Motor neuron (in vitro differentiated cells): ENCODE results near the gene ASTN2. TPM values are rescaled to one million over a fixed set of nuclear protein-coding genes. Genes with fewer than 3 reads are reported as not detected.
"Not testable (repeated sequence)": the region's sequence is repeated elsewhere in the genome, so short reads cannot be mapped to it uniquely, and the experiment has no call there.

Source experiments
- ATAC-seq, 8 experiments: fragments of 200-7000 bp; cut with Tn5 transposase; replicated peaks in 6 of 8; 2 replicates each; pipeline ENCODE4 v1.8.0; 2021; ENCODE audit warnings: mild to moderate bottlenecking in 8 of 8, moderate library complexity in 8 of 8
- H3K27ac ChIP-seq, 2 donors: fragments of 250-450 bp; sonication (Bioruptor Pico); 2 replicates each; pipeline ENCODE4 v1.9.0; 2021; ENCODE audit warnings: antibody characterized with exemption in 2 of 2, mild to moderate bottlenecking in 2 of 2, moderate library complexity in 1 of 2
- H3K4me1 ChIP-seq, 2 donors: fragments of 250-450 bp; sonication (Bioruptor Pico); replicated peaks in 1 of 2; 2 replicates each; pipeline ENCODE4 v1.6.1; 2021; ENCODE audit warnings: antibody characterized with exemption in 2 of 2, mild to moderate bottlenecking in 2 of 2, moderate library complexity in 1 of 2
- H3K4me3 ChIP-seq, 5 donors: fragments of 250-450 bp; sonication (Bioruptor Pico); 2 replicates each; pipeline ENCODE4 v1.9.0; 2021; ENCODE audit warnings: antibody characterized with exemption in 5 of 5, mild to moderate bottlenecking in 5 of 5, moderate library complexity in 4 of 5
- WGBS, 10 experiments: fragments of 450-650 bp; shearing (Covaris generic); methylation state at CpG; one replicate each; pipeline ENCODE4 v1.0.0; 2022; 5-methylcytosine and 5-hydroxymethylcytosine counted together
- in situ Hi-C, 9 experiments: fragments of 400-800 bp; cut with MboI; loops; one replicate each; pipeline ENCODE4 v1.15.0; 2021; ENCODE audit warnings: low sequenced_read_pairs in 9 of 9, low pct_unique_long_range_greater_than_20kb in 2 of 9; ENCODE audit not compliant: unreplicated experiment in 9 of 9
- total RNA-seq, 8 experiments: library from RNA; unstranded; fragments of 300-600 nt; gene quantifications; 2 replicates each; pipeline versions ENCODE4 v1.2.3 to v1.2.4, GENCODE V29; 2022

ASTN2 gene
- total RNA-seq, 8 experiments from 2014 or later, result 13.6 to 54.6 (median 17.9) TPM

DNA sequence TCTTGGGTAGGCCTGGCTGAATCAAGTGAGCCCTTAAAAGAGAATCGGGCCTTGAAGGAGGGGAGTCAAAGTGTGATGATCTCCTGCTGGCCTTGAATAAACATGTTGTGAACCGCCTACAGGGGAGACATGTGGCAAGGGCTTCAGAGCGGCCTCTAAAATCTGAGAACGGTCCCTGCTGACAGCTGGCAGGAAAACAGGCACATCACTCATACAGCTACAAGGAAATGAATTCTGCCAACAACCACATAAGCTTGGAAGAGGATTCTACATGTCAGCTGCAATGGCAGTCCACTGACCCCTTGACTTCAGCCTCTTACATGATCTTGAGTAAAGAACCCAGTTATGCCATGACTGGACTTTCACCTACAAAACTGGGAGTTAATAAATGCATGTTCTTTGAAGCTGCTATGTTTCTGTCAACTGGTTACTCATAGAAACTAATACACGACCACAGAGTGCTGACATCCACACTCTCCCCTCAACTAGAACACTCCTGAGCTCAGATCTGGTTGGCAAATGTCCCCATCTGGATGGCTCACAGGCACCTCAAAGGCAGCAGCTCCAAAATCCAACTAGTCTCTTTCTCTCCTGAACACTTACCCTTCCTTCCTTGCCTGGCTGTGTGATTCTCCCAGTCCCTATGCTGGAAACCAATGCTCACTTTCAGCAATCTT, 333.1 kb downstream of the ASTN2 start:
- no peak for ATAC-seq

DNA sequence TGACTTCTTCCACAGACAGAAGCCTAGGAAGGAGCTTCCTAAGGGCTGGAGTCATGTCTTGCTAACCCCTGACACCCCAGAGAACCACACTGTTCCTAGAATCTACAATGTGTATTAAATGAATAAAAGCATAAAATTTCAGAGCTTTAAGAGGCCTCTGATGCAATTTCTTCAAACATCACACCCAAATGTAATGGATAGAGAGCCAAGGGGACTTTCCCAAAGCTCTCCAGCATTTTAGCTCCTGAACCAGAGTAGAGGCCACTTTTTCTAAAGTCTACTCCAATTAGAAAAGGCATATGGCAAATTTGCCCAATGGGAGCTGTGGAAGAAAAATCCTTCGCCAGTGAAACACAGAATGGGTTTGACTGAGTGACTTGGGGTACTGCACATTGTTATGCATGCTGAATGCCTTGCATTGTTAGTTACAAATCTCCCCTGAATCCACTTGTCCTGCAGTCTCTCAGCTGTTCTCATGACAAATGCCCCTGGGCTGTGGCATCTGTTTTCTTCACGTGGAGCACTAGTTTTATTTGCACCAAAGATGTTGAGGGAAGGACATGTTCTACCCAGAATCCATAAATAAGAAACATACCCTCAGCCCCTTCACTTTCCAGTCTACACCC, 334.0 kb downstream of the ASTN2 start:
- ATAC-seq, result peak in 6 of 8 experiments; percentile 35 to 90 (median 65)
- H3K4me3 ChIP-seq, result no peak overlapping the region
- no peak overlapping the region for H3K27ac ChIP-seq
- H3K4me1 ChIP-seq, result peaks cover 36 to 38% of the 10 kb centered on the region in 2 donors
- in situ Hi-C loops, result loop anchor here in 1 of 9 experiments (25.0 kb wide), 1 partner anchor 331 kb away; the partner anchor contains the start of gene ASTN2
- 20 to 34% (median 23%) methylated on average over 1 to 2 of the region's 2 CpGs; no CpG with 5 or more reads in 5 of the 10 experiments for whole genome bisulfite sequencing, 10 experiments

More for the DNA sequence above, 333.1 kb downstream of the ASTN2 start:
- H3K27ac ChIP-seq, result no peak overlapping the region
- 8 to 83% (median 53%) methylated on average over 1 to 5 of the region's 5 CpGs; no CpG with 5 or more reads in 3 of the 10 experiments for WGBS, 10 experiments
- peaks cover 27 to 29% of the 10 kb centered on the region in 2 donors for H3K4me1 ChIP-seq
- in situ Hi-C loops, result loop anchor here in 1 of 9 experiments (25.0 kb wide), 1 partner anchor 331 kb away; the partner anchor contains the start of gene ASTN2
- no peak overlapping the region for H3K4me3 ChIP-seq

DNA sequence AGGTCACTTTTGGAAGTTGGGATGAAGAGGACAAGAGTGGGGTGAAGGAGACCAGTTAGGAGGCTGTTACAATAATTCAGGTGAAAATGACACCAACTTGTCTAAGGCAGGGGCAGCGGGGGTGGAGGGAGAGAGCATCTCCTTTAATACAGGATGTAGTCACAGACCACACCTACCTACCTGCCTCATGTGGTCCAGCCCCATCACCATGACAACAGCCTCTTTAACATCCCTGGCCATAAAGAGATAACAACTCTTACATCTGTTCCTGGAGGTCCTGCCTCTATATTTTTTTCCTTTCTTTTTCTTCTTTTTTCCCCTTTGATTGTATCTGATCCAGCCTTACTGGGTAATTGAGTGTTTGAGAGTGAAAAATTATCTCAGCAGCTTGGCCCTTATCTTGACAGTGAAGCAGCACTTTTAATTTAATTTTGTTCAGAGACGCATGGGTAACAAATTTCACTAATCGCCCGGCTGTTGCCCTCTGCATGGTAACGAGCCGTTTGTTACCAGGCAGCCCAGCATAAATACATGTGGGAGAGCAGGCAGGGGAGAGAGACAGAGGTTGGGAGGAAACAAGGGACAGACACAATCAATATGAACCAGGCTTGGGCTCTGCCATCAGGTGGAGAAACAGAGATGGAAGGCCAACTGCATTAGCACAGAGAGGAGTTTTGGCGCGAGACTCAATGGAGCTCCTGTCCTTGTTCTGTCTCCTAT, 338.1 kb downstream of the ASTN2 start:
- peak in 4 of 8 experiments; percentile 13 to 31 (median 20) for ATAC-seq
- 40 to 95% (median 56%) methylated on average over 2 to 7 of the region's 8 CpGs; no CpG with 5 or more reads in 1 of the 10 experiments for WGBS, 10 experiments
- Histone ChIP-seq H3K4me1 (peaks cover 55 to 69% of the 10 kb centered on the region in 2 donors), H3K4me3 (no peak overlapping the region), H3K27ac (peak overlapping the region in 1 of 2 donors; percentile 10)
- in situ Hi-C loops, result loop anchor here in 1 of 9 experiments (25.0 kb wide), 1 partner anchor 336 kb away; the partner anchor contains the start of gene ASTN2

DNA sequence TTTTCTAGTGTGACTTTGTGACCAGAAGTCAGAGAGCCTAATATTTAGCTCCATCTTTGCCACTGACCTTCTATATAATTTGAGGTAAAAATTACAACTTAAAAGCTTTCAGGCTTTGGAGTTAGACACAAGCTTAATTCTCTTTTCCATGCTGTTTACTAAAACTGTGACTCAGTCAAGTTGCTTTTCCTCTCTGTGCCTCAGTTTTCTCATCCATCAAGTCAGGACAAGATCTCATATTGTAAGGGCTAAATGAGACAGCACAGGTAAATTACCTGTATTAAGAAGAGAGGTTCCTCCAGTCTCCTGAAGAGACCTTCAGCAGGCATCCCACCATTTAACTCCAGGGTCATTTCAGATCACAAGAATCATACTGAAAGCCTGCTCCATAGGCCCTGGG, 339.2 kb downstream of the ASTN2 start:
- Histone ChIP-seq H3K4me1 (peaks cover 47 to 63% of the 10 kb centered on the region in 2 donors), H3K4me3 (no peak overlapping the region), H3K27ac (peak overlapping the region in 1 of 2 donors; percentile 33)
- in situ Hi-C loops, result loop anchor here in 1 of 9 experiments (25.0 kb wide), 1 partner anchor 337 kb away; the partner anchor contains the start of gene ASTN2
- no peak for ATAC-seq

DNA sequence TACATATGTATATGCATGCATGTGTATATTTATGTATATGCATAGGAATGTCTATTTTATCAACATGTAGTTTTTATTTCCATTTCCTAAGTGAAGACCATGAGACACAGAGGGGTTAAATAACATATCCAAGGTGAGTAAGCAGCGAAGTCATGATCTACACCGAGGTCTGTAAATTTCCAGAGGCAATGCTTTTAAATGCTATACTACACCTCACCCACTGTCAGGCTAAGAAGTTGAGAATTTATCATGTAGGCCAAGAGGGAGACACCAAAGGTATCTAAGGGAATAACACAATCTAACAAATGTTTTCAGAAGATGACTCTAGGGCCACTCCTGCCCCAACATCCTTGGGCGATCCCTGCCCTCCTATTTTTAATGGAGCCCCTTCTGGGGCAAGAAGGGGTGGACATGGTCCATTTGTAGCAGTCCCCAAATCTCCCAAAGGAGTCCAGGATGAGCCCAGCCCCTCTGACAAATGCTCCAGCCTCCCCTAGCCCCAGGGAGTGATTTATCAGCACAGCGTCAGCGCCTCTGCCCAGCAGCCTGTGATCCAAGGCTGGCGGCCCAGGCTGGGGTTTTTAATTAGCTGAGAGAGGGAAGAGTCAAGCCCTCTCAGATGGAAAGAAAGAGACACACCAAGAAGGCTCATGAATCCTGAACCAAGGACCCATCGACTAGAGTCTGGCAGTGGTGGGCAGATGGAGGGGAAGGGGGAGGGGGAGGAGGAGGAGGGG, 339.9 kb downstream of the ASTN2 start:
- in situ Hi-C loops, result loop anchor here in 1 of 9 experiments (25.0 kb wide), 1 partner anchor 337 kb away; the partner anchor contains the start of gene ASTN2
- Histone ChIP-seq H3K27ac (peak overlapping the region in 1 of 2 donors; percentile 35), H3K4me3 (no peak overlapping the region), H3K4me1 (peaks cover 46 to 62% of the 10 kb centered on the region in 2 donors)
- ATAC-seq, result peak in 6 of 8 experiments; percentile 58 to 97 (median 94)
- WGBS, 10 experiments, result 0 to 80% (median 40%) methylated on average over 1 to 5 of the region's 7 CpGs; no CpG with 5 or more reads in 4 of the 10 experiments

DNA sequence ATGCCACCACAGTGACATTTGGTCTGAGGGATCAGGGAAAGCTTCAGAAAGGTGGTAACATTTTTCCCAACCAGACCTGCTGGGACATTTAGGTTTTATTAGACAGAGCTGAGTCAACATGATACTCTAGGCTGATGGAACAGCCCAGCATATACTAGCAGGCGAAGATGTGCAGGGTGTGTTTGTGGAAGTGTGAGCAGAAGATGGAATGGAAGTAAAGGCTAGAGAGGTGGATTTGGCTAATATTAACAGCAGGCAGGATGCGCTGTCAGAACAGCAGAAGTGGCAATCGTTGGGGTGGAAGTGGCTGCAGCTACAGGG, 340.6 kb downstream of the ASTN2 start:
- 80 to 100% (median 88%) methylated on average over 1 to 3 of the region's 3 CpGs; no CpG with 5 or more reads in 2 of the 10 experiments for WGBS, 10 experiments
- Histone ChIP-seq H3K4me1 (peaks cover 46 to 62% of the 10 kb centered on the region in 2 donors), H3K27ac (peak overlapping the region in 1 of 2 donors; percentile 62), H3K4me3 (no peak overlapping the region)
- no peak for ATAC-seq
- in situ Hi-C loops, result no loop called here

DNA sequence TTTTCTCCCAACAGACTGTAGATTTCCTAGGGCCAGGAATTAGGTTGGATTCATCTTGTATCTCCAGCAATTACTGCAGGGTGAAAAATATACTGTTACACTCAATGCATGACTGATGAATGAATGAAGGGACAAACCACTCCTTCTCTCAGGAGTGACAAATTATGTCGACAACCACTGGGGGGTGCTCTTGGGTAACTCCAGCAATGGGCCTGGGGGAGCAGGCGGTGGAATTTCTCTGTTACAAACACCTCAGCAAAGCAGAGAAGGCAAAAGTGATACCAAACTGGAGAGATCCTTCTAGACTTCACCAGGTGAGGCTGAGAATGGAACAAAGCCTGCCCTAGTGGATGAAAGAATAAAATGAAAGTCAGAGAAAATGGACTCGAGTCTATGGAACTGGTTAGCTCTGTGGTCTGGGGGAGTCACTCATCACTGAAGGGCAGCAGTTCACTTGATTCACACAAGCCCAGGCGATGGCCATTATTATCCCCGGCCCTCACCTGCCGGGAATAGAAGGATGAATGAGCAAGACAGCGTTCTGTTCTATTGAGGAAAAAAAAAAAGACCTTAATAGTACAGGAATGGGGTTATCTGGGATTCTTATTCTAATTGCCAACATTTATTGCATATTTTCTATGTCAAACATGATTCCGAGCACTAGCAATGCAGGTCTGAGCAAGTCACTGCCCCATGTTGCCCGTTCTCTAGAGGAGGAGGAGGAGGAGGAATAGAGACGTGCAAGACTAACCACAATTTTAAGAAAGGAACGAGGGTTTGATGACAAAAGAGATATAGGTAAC, 341.1 kb downstream of the ASTN2 start:
- in situ Hi-C loops, result no loop called here
- ATAC-seq, result peak in 6 of 8 experiments; percentile 14 to 82 (median 46)
- 33 to 100% (median 48%) methylated on average over 1 to 9 of the region's 11 CpGs; no CpG with 5 or more reads in 1 of the 10 experiments for WGBS, 10 experiments
- H3K4me1 ChIP-seq, result peaks cover 46 to 62% of the 10 kb centered on the region in 2 donors
- no peak overlapping the region for H3K4me3 ChIP-seq
- H3K27ac ChIP-seq, result peak overlapping the region in 1 of 2 donors; percentile 62

DNA sequence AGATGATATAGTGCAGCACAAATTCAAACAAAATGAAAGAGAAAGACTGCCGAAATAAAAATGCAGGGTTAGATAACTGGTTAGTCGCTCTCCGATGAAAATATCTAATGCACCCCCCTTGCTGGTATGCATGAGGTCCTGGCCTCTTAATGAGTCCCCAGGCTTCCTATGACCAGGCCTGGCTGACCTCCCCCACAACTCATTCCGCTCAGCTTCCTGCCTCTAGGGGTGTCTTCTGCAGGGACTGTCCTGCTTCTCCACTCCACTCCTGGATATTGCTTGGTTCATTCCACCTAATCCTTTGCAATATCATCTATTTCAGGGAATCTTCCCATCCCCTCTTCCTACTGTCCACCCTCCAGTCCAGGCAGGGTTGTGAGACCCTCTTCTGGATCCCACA, 341.8 kb downstream of the ASTN2 start:
- Histone ChIP-seq H3K4me1 (peaks cover 46 to 57% of the 10 kb centered on the region in 2 donors), H3K4me3 (no peak overlapping the region), H3K27ac (no peak overlapping the region)
- in situ Hi-C loops, result no loop called here
- WGBS, 10 experiments, result 71 to 96% (median 89%) methylated on average over 3 to 4 of the region's 4 CpGs; no CpG with 5 or more reads in 1 of the 10 experiments
- ATAC-seq, result no peak

DNA sequence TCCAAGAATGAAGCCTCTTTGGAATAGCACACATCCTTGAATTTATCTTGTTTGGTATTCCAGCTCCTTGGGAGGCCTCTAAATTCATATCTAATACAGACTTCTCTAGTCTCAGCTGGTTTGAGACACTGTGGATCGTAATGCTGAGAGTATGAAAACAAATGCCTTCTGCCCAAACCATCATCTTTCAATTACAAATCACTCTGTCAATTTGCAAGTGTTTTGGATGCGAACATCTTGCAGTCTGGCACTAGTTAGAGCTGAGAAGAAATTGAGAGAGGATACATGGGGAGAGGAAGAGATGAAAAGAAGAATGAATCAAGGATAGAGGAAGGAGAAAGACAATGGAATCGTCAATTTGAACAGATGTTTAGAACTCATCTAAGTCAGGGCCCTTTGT, 342.6 kb downstream of the ASTN2 start:
- H3K27ac ChIP-seq, result no peak overlapping the region
- H3K4me3 ChIP-seq, result no peak overlapping the region
- WGBS, 10 experiments, result 0 to 100% (median 58%) methylated on average over 1 to 3 of the region's 3 CpGs
- peaks cover 45 to 51% of the 10 kb centered on the region in 2 donors for H3K4me1 ChIP-seq
- ATAC-seq, result no peak
- in situ Hi-C loops, result no loop called here

DNA sequence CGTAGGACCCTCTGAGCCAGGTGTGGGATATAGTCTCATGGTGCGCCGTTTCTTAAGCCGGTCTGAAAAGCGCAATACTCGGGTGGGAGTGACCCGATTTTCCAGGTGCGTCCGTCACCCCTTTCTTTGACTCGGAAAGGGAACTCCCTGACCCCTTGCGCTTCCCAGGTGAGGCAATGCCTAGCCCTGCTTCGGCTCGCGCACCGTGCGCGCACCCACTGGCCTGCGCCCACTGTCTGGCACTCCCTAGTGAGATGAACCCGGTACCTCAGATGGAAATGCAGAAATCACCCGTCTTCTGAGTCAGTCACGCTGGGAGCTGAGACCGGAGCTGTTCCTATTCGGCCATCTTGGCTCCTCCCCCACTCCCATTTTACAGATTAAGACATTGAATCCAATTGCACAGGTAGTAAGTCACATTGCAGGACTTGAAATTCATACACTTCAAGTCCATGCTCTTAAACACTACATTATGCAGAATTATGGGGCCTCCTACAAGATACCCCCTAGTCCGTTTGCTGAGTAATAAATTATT, 343.1 kb downstream of the ASTN2 start:
- H3K4me3 ChIP-seq, ATAC-seq: not testable (repeated sequence)

DNA sequence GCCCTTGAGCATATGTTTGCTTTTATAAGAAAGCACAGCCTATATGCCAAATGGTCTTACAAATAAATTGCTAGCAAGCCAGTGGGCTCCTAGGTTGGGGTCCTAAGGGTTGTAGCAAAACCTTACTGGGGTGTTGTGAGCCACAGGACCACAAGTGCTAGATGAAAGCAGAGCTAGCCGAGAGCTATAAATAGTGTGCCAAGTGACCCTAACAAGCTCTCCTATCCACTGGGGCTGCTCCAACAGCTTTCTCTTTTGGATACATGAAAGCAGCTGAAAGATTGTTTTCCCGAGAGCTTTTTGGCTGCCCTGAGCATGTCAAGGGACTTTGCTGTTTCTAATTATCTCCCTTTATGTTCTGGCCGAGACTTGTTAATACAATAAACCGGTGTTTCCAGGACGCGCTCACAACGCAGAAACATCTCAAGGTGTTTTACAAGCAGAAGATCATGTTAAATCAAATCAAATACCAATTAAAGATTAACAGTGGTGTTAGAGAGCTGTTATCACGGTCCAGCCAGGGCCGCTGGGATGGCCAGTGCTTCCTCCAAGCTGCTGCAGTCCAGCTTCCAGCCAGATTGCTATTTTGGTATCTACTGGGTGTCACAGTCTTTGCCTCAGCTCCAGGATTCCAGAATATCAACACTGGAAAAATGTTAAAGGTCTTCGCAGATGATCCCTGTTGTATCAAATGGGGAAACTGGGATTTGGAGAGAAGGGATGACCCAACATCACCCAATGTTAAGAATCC, 351.0 kb downstream of the ASTN2 start:
- in situ Hi-C loops, result no loop called here
- Histone ChIP-seq H3K4me1 (no peaks in the 10 kb centered on the region), H3K27ac (no peak overlapping the region), H3K4me3 (no peak overlapping the region)
- no peak for ATAC-seq
- 11 to 94% (median 86%) methylated on average over 3 to 10 of the region's 10 CpGs; no CpG with 5 or more reads in 2 of the 10 experiments for WGBS, 10 experiments

More for the DNA sequence above, 343.1 kb downstream of the ASTN2 start:
- in situ Hi-C loops, H3K27ac ChIP-seq: not testable (repeated sequence)
- H3K4me1 ChIP-seq, result peaks cover 41 to 46% of the 10 kb centered on the region in 2 donors
- 60 to 100% (median 74%) methylated on average over 1 to 4 of the region's 24 CpGs; no CpG with 5 or more reads in 4 of the 10 experiments for WGBS, 10 experiments
